Breast epithelium (tissue), 3 donors: ENCODE measurements around the gene SMURF1.

Experiments
- POLR2A ChIP-seq: fragments of 450-650 bp; IDR thresholded peaks from one replicate; pipeline ENCODE4 v1.6.1; 2016; ENCODE audit warnings: antibody characterized with exemption, mild to moderate bottlenecking, moderate library complexity
- POLR2AphosphoS5 ChIP-seq, 3 donors: sonication (generic); formaldehyde crosslinking; IDR thresholded peaks; one replicate each; pipeline ENCODE4 v1.6.1; 2017; ENCODE audit warnings: antibody characterized with exemption in 3 of 3
- TF ChIP-seq, protein P1 (sequence below), 3 donors: fragments of 450-650 bp; IDR thresholded peaks; one replicate each; pipeline ENCODE4 v1.5.1; 2016 to 2017; ENCODE audit warnings: antibody characterized with exemption in 3 of 3, mild to moderate bottlenecking in 3 of 3, moderate library complexity in 3 of 3

DNA sequence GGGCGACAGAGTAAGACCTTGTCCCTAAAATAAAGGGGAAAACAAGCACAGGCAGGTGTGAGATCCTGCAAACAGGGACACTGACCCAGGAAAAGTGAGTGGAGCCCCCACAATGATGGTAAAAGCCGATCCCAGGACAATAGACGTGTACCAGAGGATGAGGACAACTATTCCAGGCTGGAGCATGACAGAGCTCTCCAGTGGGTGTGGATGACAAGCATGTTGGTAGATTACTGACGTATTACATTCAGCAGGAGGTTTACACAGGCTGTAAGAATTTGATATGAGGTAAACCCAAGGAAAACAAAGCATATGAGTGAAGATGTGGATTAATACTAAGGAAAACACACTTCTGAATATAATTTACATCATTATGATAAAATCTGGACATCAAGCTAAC, 27.8 kb upstream of the SMURF1 start:
- TF ChIP-seq, protein P1, sequence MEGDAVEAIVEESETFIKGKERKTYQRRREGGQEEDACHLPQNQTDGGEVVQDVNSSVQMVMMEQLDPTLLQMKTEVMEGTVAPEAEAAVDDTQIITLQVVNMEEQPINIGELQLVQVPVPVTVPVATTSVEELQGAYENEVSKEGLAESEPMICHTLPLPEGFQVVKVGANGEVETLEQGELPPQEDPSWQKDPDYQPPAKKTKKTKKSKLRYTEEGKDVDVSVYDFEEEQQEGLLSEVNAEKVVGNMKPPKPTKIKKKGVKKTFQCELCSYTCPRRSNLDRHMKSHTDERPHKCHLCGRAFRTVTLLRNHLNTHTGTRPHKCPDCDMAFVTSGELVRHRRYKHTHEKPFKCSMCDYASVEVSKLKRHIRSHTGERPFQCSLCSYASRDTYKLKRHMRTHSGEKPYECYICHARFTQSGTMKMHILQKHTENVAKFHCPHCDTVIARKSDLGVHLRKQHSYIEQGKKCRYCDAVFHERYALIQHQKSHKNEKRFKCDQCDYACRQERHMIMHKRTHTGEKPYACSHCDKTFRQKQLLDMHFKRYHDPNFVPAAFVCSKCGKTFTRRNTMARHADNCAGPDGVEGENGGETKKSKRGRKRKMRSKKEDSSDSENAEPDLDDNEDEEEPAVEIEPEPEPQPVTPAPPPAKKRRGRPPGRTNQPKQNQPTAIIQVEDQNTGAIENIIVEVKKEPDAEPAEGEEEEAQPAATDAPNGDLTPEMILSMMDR (IDR thresholded peaks at IDR 0.05): no peak
- TF ChIP-seq POLR2A (no peak), POLR2AphosphoS5 (IDR thresholded peaks at IDR 0.05) (no peak)
